SK-N-MC (cell line): ENCODE measurements around the gene VAT1L.

ENCODE experiments used
- EZH2 ChIP-seq: fragments of 200-600 bp; sonication (generic); IDR thresholded peaks from one replicate; pipeline ENCODE4 v1.6.1; 2017; ENCODE audit warnings: antibody characterized with exemption
- POLR2AphosphoS5 ChIP-seq: IDR thresholded peaks from 2 replicates; pipeline ENCODE4 v1.6.1; 2012; ENCODE audit warnings: mild to moderate bottlenecking, low read depth, low read length, borderline replicate concordance

- no peak for TF ChIP-seq POLR2AphosphoS5
- no peak for TF ChIP-seq EZH2
Measured at GRCh38 chr16:77918809-77919707, 130.7 kb downstream of the VAT1L start.
